IMR-90 (cell line): ENCODE results near the gene MCFD2.

Experiments
- CEBPB ChIP-seq: IDR thresholded peaks from 2 replicates; pipeline ENCODE4 v1.6.1; 2012; ENCODE audit warnings: low read depth, low read length, improper control_type of control experiment
- CTCF ChIP-seq: conservative IDR thresholded peaks from 2 replicates; pipeline ENCODE4 v1.5.1; 2012; ENCODE audit warnings: mild to moderate bottlenecking, low read depth, low read length, improper control_type of control experiment
- MAZ ChIP-seq: IDR thresholded peaks from 2 replicates; pipeline ENCODE4 v1.6.1; 2012; ENCODE audit warnings: low read depth, mild to moderate bottlenecking, low read length, improper control_type of control experiment, moderate library complexity, borderline replicate concordance
- POLR2A ChIP-seq: IDR thresholded peaks from 2 replicates; pipeline ENCODE4 v1.6.1; 2012; ENCODE audit warnings: mild to moderate bottlenecking, low read depth, low read length
- RAD21 ChIP-seq: IDR thresholded peaks from 2 replicates; pipeline ENCODE4 v1.6.1; 2012; ENCODE audit warnings: low read length, improper control_type of control experiment
- RCOR1 ChIP-seq: IDR thresholded peaks from 2 replicates; pipeline ENCODE4 v1.6.1; 2012; ENCODE audit warnings: mild to moderate bottlenecking, low read length, improper control_type of control experiment; ENCODE audit not compliant: insufficient replicate concordance
- RFX5 ChIP-seq: IDR thresholded peaks from 2 replicates; pipeline ENCODE4 v1.8.0; 2012; ENCODE audit warnings: low read depth, mild to moderate bottlenecking, low read length, moderate library complexity
- TF ChIP-seq, protein P1 (sequence below): fragments of 150-350 bp; IDR thresholded peaks from 2 replicates; pipeline ENCODE4 v1.6.1; 2016; ENCODE audit warnings: low read depth, mild to moderate bottlenecking, low read length, moderate library complexity, borderline replicate concordance

- TF ChIP-seq CTCF (no peak), CEBPB (no peak), MAZ (no peak), POLR2A (no peak), RCOR1 (no peak), RFX5 (no peak), RAD21 (peak; percentile 20; the same call in 1 of the 2 replicates)
- TF ChIP-seq, protein P1, sequence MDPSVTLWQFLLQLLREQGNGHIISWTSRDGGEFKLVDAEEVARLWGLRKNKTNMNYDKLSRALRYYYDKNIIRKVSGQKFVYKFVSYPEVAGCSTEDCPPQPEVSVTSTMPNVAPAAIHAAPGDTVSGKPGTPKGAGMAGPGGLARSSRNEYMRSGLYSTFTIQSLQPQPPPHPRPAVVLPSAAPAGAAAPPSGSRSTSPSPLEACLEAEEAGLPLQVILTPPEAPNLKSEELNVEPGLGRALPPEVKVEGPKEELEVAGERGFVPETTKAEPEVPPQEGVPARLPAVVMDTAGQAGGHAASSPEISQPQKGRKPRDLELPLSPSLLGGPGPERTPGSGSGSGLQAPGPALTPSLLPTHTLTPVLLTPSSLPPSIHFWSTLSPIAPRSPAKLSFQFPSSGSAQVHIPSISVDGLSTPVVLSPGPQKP, result no peak
Measured at GRCh38 chr2:46909771-46910419, 5.7 kb downstream of the MCFD2 start.
